Astrocyte (in vitro differentiated cells and primary cell): ENCODE data around the gene TDRD12. TPM values are rescaled to one million over a fixed set of nuclear protein-coding genes. Genes with fewer than 3 reads are reported as not detected.

Experiments
- DNase-seq: peaks from one replicate; pipeline ENCODE4 v3.0.0-alpha.2; 2010; ENCODE audit warnings: low read depth
- FAIRE-seq: peaks from 2 replicates; lab custom pipeline; 2011; peaks lifted over from hg19 to GRCh38; lab: Jason Lieb, UNC
- H2AFZ ChIP-seq: 2 replicates; pipeline ENCODE4 v1.6.0; 2012; ENCODE audit warnings: low read depth, low read length, inconsistent platforms
- H3K27ac ChIP-seq: 2 replicates; pipeline ENCODE4 v1.5.1; 2011; ENCODE audit warnings: low read depth, low read length, inconsistent platforms
- H3K27me3 ChIP-seq: 2 replicates; pipeline ENCODE4 v1.6.0; 2011; ENCODE audit warnings: low read length, inconsistent platforms; ENCODE audit not compliant: insufficient read depth
- H3K36me3 ChIP-seq: 2 replicates; pipeline ENCODE4 v1.5.1; 2011; ENCODE audit warnings: low read length, inconsistent platforms; ENCODE audit not compliant: insufficient read depth
- H3K4me1 ChIP-seq: 2 replicates; pipeline ENCODE4 v1.5.1; 2011; ENCODE audit warnings: low read length, inconsistent platforms; ENCODE audit not compliant: insufficient read depth
- H3K4me2 ChIP-seq: 2 replicates; pipeline ENCODE4 v1.6.0; 2012; ENCODE audit warnings: low read length, inconsistent platforms
- H3K4me3 ChIP-seq: 2 replicates; pipeline ENCODE4 v1.5.1; 2011; ENCODE audit warnings: low read depth, mild to moderate bottlenecking, low read length, inconsistent platforms; ENCODE audit not compliant: insufficient read depth
- H3K79me2 ChIP-seq: 2 replicates; pipeline ENCODE4 v1.6.0; 2012; ENCODE audit warnings: mild to moderate bottlenecking, low read length, inconsistent platforms; ENCODE audit not compliant: insufficient read depth
- H3K9ac ChIP-seq: 2 replicates; pipeline ENCODE4 v1.6.0; 2012; ENCODE audit warnings: mild to moderate bottlenecking, low read length, inconsistent platforms
- H3K9me3 ChIP-seq: 2 replicates; pipeline ENCODE4 v1.5.1; 2012; ENCODE audit warnings: low read depth, mild to moderate bottlenecking, low read length, inconsistent platforms; ENCODE audit not compliant: insufficient read depth
- H4K20me1 ChIP-seq: 2 replicates; pipeline ENCODE4 v1.6.0; 2012; ENCODE audit warnings: low read length, inconsistent platforms; ENCODE audit not compliant: insufficient read depth
- H3K27ac Mint-ChIP-seq: one replicate; pipeline ENCODE4 v1.8.0; 2021; ENCODE audit warnings: mild to moderate bottlenecking, mixed read lengths; ENCODE audit not compliant: unreplicated experiment
- H3K27me3 Mint-ChIP-seq: one replicate; pipeline ENCODE4 v1.8.0; 2021; ENCODE audit warnings: low read depth, mixed read lengths; ENCODE audit not compliant: unreplicated experiment
- H3K36me3 Mint-ChIP-seq: one replicate; pipeline ENCODE4 v1.8.0; 2021; ENCODE audit warnings: low read depth, mixed read lengths; ENCODE audit not compliant: unreplicated experiment
- H3K4me1 Mint-ChIP-seq: one replicate; pipeline ENCODE4 v1.8.0; 2021; ENCODE audit warnings: low read depth, mixed read lengths; ENCODE audit not compliant: unreplicated experiment
- H3K4me3 Mint-ChIP-seq: one replicate; pipeline ENCODE4 v1.8.0; 2021; ENCODE audit warnings: mild to moderate bottlenecking, moderate library complexity, mixed read lengths; ENCODE audit not compliant: unreplicated experiment
- H3K9me3 Mint-ChIP-seq: one replicate; pipeline ENCODE4 v1.8.0; 2021; ENCODE audit warnings: mild to moderate bottlenecking, mixed read lengths; ENCODE audit not compliant: unreplicated experiment
- EZH2 ChIP-seq: IDR thresholded peaks from 2 replicates; pipeline ENCODE4 v1.6.1; 2012; ENCODE audit warnings: mild to moderate bottlenecking, low read length, inconsistent platforms; ENCODE audit not compliant: insufficient read depth
- total RNA-seq: library from RNA; stranded (reverse); gene quantifications from 2 replicates; pipeline ENCODE4 v1.2.1, GENCODE V29; 2021
- TF ChIP-seq, protein P1 (sequence below): IDR thresholded peaks from 2 replicates; pipeline ENCODE4 v1.5.1; 2011; ENCODE audit warnings: low read depth, mild to moderate bottlenecking, inconsistent platforms, low read length, moderate library complexity; ENCODE audit not compliant: insufficient read depth

TDRD12 gene
- total RNA-seq, 1 donor from 2014 or later = not detected

DNA sequence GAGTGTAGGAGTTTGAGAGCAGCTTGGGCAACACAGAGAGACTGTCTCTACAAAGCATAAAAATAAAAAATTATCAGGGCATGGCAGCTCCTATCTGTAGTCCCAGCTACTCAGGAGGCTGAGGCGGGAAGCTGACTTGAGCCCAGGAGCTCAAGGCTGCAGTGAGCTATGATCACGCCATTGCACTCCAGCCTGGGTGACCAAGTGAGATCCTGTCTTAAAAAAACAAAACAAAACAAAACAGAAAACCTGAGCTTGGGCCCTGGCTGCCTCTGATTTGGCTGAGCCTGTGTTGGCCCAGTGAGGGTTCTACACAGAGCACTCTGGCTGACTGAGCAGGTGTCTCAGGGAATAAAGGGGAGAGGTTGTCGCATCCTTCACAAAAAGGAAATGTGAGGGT is 142.0 kb downstream of the TDRD12 start:
- no peak overlapping the region for H3K4me2 ChIP-seq
- Mint-ChIP-seq H3K9me3 (no peaks in the 10 kb centered on the region), H3K36me3 (no peaks in the 10 kb centered on the region), H3K27me3 (peaks cover 3% of the 10 kb centered on the region), H3K4me3 (no peak overlapping the region), H3K4me1 (no peaks in the 10 kb centered on the region), H3K27ac (no peak overlapping the region)
- no peak for TF ChIP-seq EZH2
- TF ChIP-seq, protein P1, sequence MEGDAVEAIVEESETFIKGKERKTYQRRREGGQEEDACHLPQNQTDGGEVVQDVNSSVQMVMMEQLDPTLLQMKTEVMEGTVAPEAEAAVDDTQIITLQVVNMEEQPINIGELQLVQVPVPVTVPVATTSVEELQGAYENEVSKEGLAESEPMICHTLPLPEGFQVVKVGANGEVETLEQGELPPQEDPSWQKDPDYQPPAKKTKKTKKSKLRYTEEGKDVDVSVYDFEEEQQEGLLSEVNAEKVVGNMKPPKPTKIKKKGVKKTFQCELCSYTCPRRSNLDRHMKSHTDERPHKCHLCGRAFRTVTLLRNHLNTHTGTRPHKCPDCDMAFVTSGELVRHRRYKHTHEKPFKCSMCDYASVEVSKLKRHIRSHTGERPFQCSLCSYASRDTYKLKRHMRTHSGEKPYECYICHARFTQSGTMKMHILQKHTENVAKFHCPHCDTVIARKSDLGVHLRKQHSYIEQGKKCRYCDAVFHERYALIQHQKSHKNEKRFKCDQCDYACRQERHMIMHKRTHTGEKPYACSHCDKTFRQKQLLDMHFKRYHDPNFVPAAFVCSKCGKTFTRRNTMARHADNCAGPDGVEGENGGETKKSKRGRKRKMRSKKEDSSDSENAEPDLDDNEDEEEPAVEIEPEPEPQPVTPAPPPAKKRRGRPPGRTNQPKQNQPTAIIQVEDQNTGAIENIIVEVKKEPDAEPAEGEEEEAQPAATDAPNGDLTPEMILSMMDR = no peak
- DNase-seq (no peak), FAIRE-seq (no peak)
- no peak overlapping the region for H3K27ac ChIP-seq
- no peaks in the 10 kb centered on the region for H3K4me1 ChIP-seq
- no peaks in the 10 kb centered on the region for H3K79me2 ChIP-seq
- H4K20me1 ChIP-seq = no peaks in the 10 kb centered on the region
- H3K9ac ChIP-seq = no peak overlapping the region
- no peak overlapping the region for H2AFZ ChIP-seq
- no peaks in the 10 kb centered on the region for H3K36me3 ChIP-seq
- no peaks in the 10 kb centered on the region for H3K9me3 ChIP-seq
- no peaks in the 10 kb centered on the region for H3K27me3 ChIP-seq
- H3K4me3 ChIP-seq = no peak overlapping the region

DNA sequence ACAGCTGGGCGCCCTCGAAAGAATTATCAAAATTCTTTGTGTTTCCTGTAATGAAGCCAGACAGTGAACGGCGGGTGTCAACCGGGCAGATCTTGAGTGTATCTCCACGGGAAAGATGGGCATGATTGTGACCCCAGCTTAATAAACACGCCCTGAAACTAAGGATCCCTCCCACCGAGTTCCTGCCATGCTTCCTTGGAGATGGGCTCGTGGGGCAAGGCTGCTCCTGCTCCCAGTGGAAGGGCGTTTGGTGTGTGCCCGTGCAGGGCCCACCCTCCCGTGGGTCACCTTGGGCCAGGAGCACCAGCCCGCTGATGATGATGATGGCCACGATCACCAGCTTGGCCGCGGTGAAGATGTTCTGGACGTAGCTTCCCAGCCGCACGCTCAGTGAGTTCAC is 142.6 kb downstream of the TDRD12 start:
- TF ChIP-seq EZH2 = no peak
- TF ChIP-seq, protein P1 = no peak
- no peaks in the 10 kb centered on the region for H4K20me1 ChIP-seq
- no peaks in the 10 kb centered on the region for H3K4me1 ChIP-seq
- H3K36me3 ChIP-seq = no peaks in the 10 kb centered on the region
- Mint-ChIP-seq H3K27ac (no peak overlapping the region), H3K27me3 (peaks cover 3% of the 10 kb centered on the region), H3K36me3 (no peaks in the 10 kb centered on the region), H3K4me3 (no peak overlapping the region), H3K4me1 (no peaks in the 10 kb centered on the region), H3K9me3 (no peaks in the 10 kb centered on the region)
- H3K27ac ChIP-seq = no peak overlapping the region
- H3K27me3 ChIP-seq = no peaks in the 10 kb centered on the region
- DNase-seq (no peak), FAIRE-seq (no peak)
- H3K4me3 ChIP-seq = no peak overlapping the region
- no peaks in the 10 kb centered on the region for H3K9me3 ChIP-seq
- no peak overlapping the region for H2AFZ ChIP-seq
- no peaks in the 10 kb centered on the region for H3K79me2 ChIP-seq
- H3K9ac ChIP-seq = no peak overlapping the region
- H3K4me2 ChIP-seq = no peak overlapping the region

DNA sequence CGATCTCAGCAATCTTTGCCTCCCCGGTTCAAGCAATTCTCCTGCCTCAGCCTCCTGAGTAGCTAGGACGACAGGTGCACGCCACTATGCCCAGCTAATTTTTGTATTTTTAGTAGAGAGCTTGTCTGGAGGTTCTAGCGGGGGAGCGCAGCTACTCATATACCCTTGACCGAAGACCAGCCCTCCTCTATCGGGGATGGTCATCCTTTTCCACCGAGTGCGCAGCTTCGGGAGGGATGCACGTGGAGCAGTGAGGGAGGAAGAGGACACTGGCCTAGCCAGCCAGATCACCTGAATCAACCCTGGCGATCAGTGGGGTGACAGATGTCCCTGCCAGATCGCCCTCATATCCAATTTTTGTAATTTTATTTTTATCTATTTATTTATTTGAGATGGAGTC is 143.2 kb downstream of the TDRD12 start:
- no peak overlapping the region for H3K4me3 ChIP-seq
- no peaks in the 10 kb centered on the region for H3K36me3 ChIP-seq
- no peaks in the 10 kb centered on the region for H3K36me3 Mint-ChIP-seq
- no peak overlapping the region for H3K27ac ChIP-seq
- H3K9me3 ChIP-seq = no peaks in the 10 kb centered on the region
- no peaks in the 10 kb centered on the region for H3K4me1 ChIP-seq
- H3K9ac ChIP-seq = no peak overlapping the region
- no peaks in the 10 kb centered on the region for H3K4me1 Mint-ChIP-seq
- no peak overlapping the region for H2AFZ ChIP-seq
- H3K9me3 Mint-ChIP-seq = no peaks in the 10 kb centered on the region
- peaks cover 3% of the 10 kb centered on the region for H3K27me3 Mint-ChIP-seq
- no peak overlapping the region for H3K4me3 Mint-ChIP-seq
- no peaks in the 10 kb centered on the region for H3K79me2 ChIP-seq
- no peak for DNase-seq
- H3K27ac Mint-ChIP-seq = no peak overlapping the region
- TF ChIP-seq, protein P1 = no peak
- TF ChIP-seq EZH2 = no peak
- no peak for FAIRE-seq
- H4K20me1 ChIP-seq = no peaks in the 10 kb centered on the region
- H3K4me2 ChIP-seq = no peak overlapping the region
- H3K27me3 ChIP-seq = no peaks in the 10 kb centered on the region
